GM12878 (cell line): ENCODE results near the gene IGSF8. TPM values are rescaled to one million over a fixed set of nuclear protein-coding genes. Genes with fewer than 3 reads are reported as not detected.

Experiments
- ATAC-seq: fragments of 200-7000 bp; cut with Tn5 transposase; 3 replicates; pipeline ENCODE4 v1.9.1; 2020; ENCODE audit warnings: mild to moderate bottlenecking, moderate library complexity
- BruUV-seq: library from RNA; stranded (reverse); fragments of 400-500 nt; replicated peaks from 2 replicates; lab custom pipeline; 2021; lab: Mats Ljungman, UMichigan
- CTCF ChIA-PET: fragments of 300-600 bp; sonication (Branson Sonifier 250); formaldehyde crosslinking; extraction: SDS; loops from one replicate; lab custom pipeline; 2021; ENCODE audit warnings: inconsistent platforms; lab: Yijun Ruan, JAX
- POLR2A ChIA-PET: fragments of 350-600 bp; formaldehyde crosslinking; extraction: SDS; loops from one replicate; lab custom pipeline; 2021; ENCODE audit warnings: inconsistent platforms; lab: Charles Lee
- RAD21 ChIA-PET: fragments of 300-600 bp; sonication (Branson Sonifier 250); formaldehyde crosslinking; loops from one replicate; lab custom pipeline; 2023; ENCODE audit warnings: antibody characterized with exemption; ENCODE audit not compliant: unreplicated experiment; lab: Charles Lee
- SMC1A ChIA-PET: fragments of 300-600 bp; sonication (Branson Sonifier 250); formaldehyde crosslinking; loops from one replicate; lab custom pipeline; 2023; ENCODE audit not compliant: unreplicated experiment, uncharacterized antibody; lab: Charles Lee
- DNase-seq: peaks from one replicate; pipeline ENCODE4 v3.0.0-alpha.2; 2011; ENCODE audit warnings: low read depth, low spot score
- FAIRE-seq: peaks from 3 replicates; lab custom pipeline; 2011; peaks lifted over from hg19 to GRCh38; lab: Jason Lieb, UNC
- H2AFZ ChIP-seq: 2 replicates; pipeline ENCODE4 v1.6.0; 2011; ENCODE audit warnings: low read depth, low read length, control low read depth; ENCODE audit not compliant: control insufficient read depth
- H3K27ac ChIP-seq: 2 replicates; pipeline ENCODE4 v1.5.1; 2011; ENCODE audit warnings: control low read depth; ENCODE audit not compliant: control insufficient read depth, insufficient read depth
- H3K27me3 ChIP-seq, 2 experiments: replicated peaks in 1 of 2; 2 replicates each; pipeline versions ENCODE4 v1.6.0 to v1.6.1; 2011; ENCODE audit warnings: low read length in 1 of 2; ENCODE audit not compliant: control insufficient read depth in 2 of 2, insufficient read depth in 2 of 2
- H3K36me3 ChIP-seq, 2 experiments: 2 replicates each; pipeline ENCODE4 v1.5.1; 2011; ENCODE audit warnings: low read length in 1 of 2; ENCODE audit not compliant: control insufficient read depth in 2 of 2, insufficient read depth in 2 of 2
- H3K4me1 ChIP-seq: 2 replicates; pipeline ENCODE4 v1.6.1; 2011; ENCODE audit warnings: mild to moderate bottlenecking, low read length, moderate library complexity, mixed read lengths; ENCODE audit not compliant: control insufficient read depth, insufficient read depth
- H3K4me2 ChIP-seq: 2 replicates; pipeline ENCODE4 v1.6.0; 2011; ENCODE audit warnings: control low read depth; ENCODE audit not compliant: control insufficient read depth, insufficient read depth
- H3K4me3 ChIP-seq: fragments of 200-600 bp; sonication (generic); 2 replicates; pipeline ENCODE4 v1.5.1; 2016
- H3K79me2 ChIP-seq: 2 replicates; pipeline ENCODE4 v1.6.0; 2011; ENCODE audit warnings: low read length; ENCODE audit not compliant: control insufficient read depth, insufficient read depth
- H3K9ac ChIP-seq: 2 replicates; pipeline ENCODE4 v1.8.0; 2011; ENCODE audit warnings: low read length, control low read depth, mixed read lengths; ENCODE audit not compliant: control insufficient read depth, insufficient read depth
- H3K9me3 ChIP-seq: replicated peaks from 3 replicates; pipeline ENCODE4 v1.5.1; 2011; ENCODE audit warnings: mild to moderate bottlenecking, low read length; ENCODE audit not compliant: control insufficient read depth, insufficient read depth
- H4K20me1 ChIP-seq: 2 replicates; pipeline ENCODE4 v1.6.0; 2011; ENCODE audit not compliant: control insufficient read depth, insufficient read depth
- HCFC1 ChIP-seq: fragments of 150-350 bp; IDR thresholded peaks from 2 replicates; pipeline ENCODE4 v1.6.1; 2014; ENCODE audit warnings: low read length
- ZBTB4 ChIP-seq: fragments of 450-650 bp; formaldehyde crosslinking; IDR thresholded peaks from 2 replicates; pipeline ENCODE4 v1.4.0; 2022; ENCODE audit warnings: mild to moderate bottlenecking, moderate library complexity
- WGBS: methylation state at CpG from one replicate; pipeline ENCODE4 v1.1.6; 2016; ENCODE audit warnings: low lambda C conversion rate; ENCODE audit not compliant: insufficient replicate concordance, insufficient coverage; ENCODE audit errors: missing lambda C conversion rate; 5-methylcytosine and 5-hydroxymethylcytosine counted together
- in situ Hi-C: fragments of 300-500 bp; cut with MboI; formaldehyde crosslinking; loops from 9 replicates; pipeline ENCODE4 v1.14.3; 2018; ENCODE audit warnings: mixed read lengths
- intact Hi-C: fragments of 100-400 bp; cut with micrococcal nuclease; formaldehyde crosslinking; loops from one replicate; pipeline ENCODE4 v1.14.2; 2022; ENCODE audit not compliant: unreplicated experiment
- polyA plus RNA-seq, 11 experiments: library from polyadenylated mRNA; depleted of rRNA in 4 of 11; unstranded in 6 of 11; stranded (reverse) in 5 of 11; fragments of >200 nt; fragmentation: Nextera tagmentation in 4 of 11; fragmentation: Illumina TruSeq in 1 of 11; extraction: Ambion mirVana in 4 of 11; extraction: Trizol in 1 of 11; gene quantifications; 1 replicate in 1 of 11; 2 replicates in 10 of 11; pipeline versions ENCODE4 v1.2.1 to v1.2.3, GENCODE V29; 2011 to 2016; ENCODE audit warnings: inconsistent platforms in 2 of 11, missing spikeins in 2 of 11, low read depth in 1 of 11
- total RNA-seq, 4 experiments: library from RNA; depleted of rRNA in 3 of 4; stranded (reverse); fragments of >200 nt in 3 of 4; fragmentation: Illumina TruSeq in 1 of 4; extraction: Trizol in 1 of 4; gene quantifications; 2 replicates each; pipeline versions ENCODE4 v1.2.1 to v1.2.3, GENCODE V29; 2013 to 2021
- TF ChIP-seq, protein P1 (sequence below): fragments of 450-650 bp; IDR thresholded peaks from 2 replicates; pipeline ENCODE4 v1.6.1; 2017; ENCODE audit warnings: mild to moderate bottlenecking, moderate library complexity
- TF ChIP-seq, protein P2 (sequence below): fragments of 450-650 bp; IDR thresholded peaks from 2 replicates; pipeline ENCODE4 v1.6.1; 2014; ENCODE audit warnings: mild to moderate bottlenecking

IGSF8 gene
- total and polyA plus RNA-seq, 10 of the 15 experiments (the other 5 are each of a cell fraction or from before 2014, with no cell fraction given), result 0.64 to 24.7 (median 13.9) TPM

DNA sequence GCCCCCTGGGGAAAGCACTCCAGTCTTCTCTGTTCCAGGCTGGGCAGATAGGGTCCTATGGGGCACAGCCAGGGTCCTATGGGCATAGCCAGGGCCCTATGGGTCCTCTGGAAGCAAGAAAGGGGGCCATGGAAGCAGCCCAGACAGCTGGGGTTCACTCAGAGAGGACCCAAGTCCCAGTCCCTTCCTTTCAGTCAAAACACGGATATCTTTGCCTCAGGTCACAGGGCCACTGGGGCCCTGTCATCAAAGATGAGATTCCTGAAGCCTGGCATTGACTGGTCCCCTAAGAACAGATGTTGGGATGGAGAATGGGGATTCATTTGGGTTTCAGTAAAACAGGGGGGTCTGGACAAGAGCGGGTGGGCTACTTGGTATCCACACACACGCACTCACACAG lies 8.5 kb downstream of the IGSF8 start:
- H3K27ac ChIP-seq, result no peak overlapping the region
- FAIRE-seq (no peak), DNase-seq (no peak)
- ChIA-PET RAD21 (no interaction called here), SMC1A (interaction anchor here (0.5 to 1.8 kb wide), 2 partner anchors 8 to 162 kb away, joined by 3 to 4 read pairs; no protein-coding TSS in a partner anchor), CTCF (interaction anchor here (1.2 to 30.2 kb wide), 4 partner anchors 7 to 287 kb away, joined by 4 to 1035 read pairs (median 48); partner anchors contain the start of genes IGSF8, KCNJ10 and KCNJ9)
- no peaks in the 10 kb centered on the region for H3K9me3 ChIP-seq
- no peaks in the 10 kb centered on the region for H4K20me1 ChIP-seq
- in situ Hi-C loops (no loop called here), intact Hi-C loops (no loop called here)
- H3K79me2 ChIP-seq, result no peaks in the 10 kb centered on the region
- H3K27me3 ChIP-seq, result no peaks in the 10 kb centered on the region
- H3K4me2 ChIP-seq, result no peak overlapping the region
- H3K36me3 ChIP-seq, result peaks cover 0 to 2% of the 10 kb centered on the region in 2 experiments; a peak in 2 of 4 replicates
- H3K4me3 ChIP-seq, result no peak overlapping the region
- BruUV-seq, result no TSS peak
- TF ChIP-seq, protein P1, sequence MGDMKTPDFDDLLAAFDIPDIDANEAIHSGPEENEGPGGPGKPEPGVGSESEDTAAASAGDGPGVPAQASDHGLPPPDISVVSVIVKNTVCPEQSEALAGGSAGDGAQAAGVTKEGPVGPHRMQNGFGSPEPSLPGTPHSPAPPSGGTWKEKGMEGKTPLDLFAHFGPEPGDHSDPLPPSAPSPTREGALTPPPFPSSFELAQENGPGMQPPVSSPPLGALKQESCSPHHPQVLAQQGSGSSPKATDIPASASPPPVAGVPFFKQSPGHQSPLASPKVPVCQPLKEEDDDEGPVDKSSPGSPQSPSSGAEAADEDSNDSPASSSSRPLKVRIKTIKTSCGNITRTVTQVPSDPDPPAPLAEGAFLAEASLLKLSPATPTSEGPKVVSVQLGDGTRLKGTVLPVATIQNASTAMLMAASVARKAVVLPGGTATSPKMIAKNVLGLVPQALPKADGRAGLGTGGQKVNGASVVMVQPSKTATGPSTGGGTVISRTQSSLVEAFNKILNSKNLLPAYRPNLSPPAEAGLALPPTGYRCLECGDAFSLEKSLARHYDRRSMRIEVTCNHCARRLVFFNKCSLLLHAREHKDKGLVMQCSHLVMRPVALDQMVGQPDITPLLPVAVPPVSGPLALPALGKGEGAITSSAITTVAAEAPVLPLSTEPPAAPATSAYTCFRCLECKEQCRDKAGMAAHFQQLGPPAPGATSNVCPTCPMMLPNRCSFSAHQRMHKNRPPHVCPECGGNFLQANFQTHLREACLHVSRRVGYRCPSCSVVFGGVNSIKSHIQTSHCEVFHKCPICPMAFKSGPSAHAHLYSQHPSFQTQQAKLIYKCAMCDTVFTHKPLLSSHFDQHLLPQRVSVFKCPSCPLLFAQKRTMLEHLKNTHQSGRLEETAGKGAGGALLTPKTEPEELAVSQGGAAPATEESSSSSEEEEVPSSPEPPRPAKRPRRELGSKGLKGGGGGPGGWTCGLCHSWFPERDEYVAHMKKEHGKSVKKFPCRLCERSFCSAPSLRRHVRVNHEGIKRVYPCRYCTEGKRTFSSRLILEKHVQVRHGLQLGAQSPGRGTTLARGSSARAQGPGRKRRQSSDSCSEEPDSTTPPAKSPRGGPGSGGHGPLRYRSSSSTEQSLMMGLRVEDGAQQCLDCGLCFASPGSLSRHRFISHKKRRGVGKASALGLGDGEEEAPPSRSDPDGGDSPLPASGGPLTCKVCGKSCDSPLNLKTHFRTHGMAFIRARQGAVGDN, result no peak
- no peak for TF ChIP-seq ZBTB4 (CRISPR knock-in tag)
- TF ChIP-seq, protein P2, sequence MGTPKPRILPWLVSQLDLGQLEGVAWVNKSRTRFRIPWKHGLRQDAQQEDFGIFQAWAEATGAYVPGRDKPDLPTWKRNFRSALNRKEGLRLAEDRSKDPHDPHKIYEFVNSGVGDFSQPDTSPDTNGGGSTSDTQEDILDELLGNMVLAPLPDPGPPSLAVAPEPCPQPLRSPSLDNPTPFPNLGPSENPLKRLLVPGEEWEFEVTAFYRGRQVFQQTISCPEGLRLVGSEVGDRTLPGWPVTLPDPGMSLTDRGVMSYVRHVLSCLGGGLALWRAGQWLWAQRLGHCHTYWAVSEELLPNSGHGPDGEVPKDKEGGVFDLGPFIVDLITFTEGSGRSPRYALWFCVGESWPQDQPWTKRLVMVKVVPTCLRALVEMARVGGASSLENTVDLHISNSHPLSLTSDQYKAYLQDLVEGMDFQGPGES, result no peak
- no peak for TF ChIP-seq HCFC1
- TF ChIP-seq, all 136 proteins: peak for 0
- Histone ChIP-seq H3K4me1 (no peaks in the 10 kb centered on the region), H3K9ac (no peak overlapping the region), H2AFZ (no peak overlapping the region)
- POLR2A ChIA-PET, result no interaction called here
- no peak for ATAC-seq
- 66% methylated on average over 3 of the region's 3 CpGs for WGBS
